Suppressor macrophage treated with lipopolysaccharide for 4 hours (primary cell): Measurements from ENCODE around the gene IFNAR1.
A peak's percentile ranks its signal among the peaks of the same experiment; 100 is the strongest.
"Not testable (repeated sequence)": the region's sequence is repeated elsewhere in the genome, so short reads cannot be mapped to it uniquely, and the experiment has no call there.

Experiments
- DNase-seq: peaks from one replicate; pipeline ENCODE4 v3.0.0-alpha.2; 2020

Gene IFNAR1

GRCh38 chr21:33308586-33309490, 15.9 kb upstream of the IFNAR1 start:
- no peak for DNase-seq

GRCh38 chr21:33309778-33310177, 15.0 kb upstream of the IFNAR1 start:
- DNase-seq, result no peak

- DNase-seq, result no peak
Observed at GRCh38 chr21:33312121-33312520, 12.6 kb upstream of the IFNAR1 start.

- DNase-seq, result no peak
Observed at GRCh38 chr21:33313183-33313582, 11.6 kb upstream of the IFNAR1 start.

GRCh38 chr21:33313611-33314010, 11.2 kb upstream of the IFNAR1 start:
- DNase-seq, result no peak

GRCh38 chr21:33314111-33314510, 10.7 kb upstream of the IFNAR1 start:
- DNase-seq, result no peak

- DNase-seq, result peak; percentile 59
Observed at GRCh38 chr21:33315946-33316710, 8.6 kb upstream of the IFNAR1 start.

GRCh38 chr21:33317145-33317544, 7.6 kb upstream of the IFNAR1 start:
- peak; percentile 93 for DNase-seq

- DNase-seq, result peak; percentile 38
Observed at GRCh38 chr21:33317786-33318486, 6.8 kb upstream of the IFNAR1 start.

GRCh38 chr21:33321005-33321404, 3.8 kb upstream of the IFNAR1 start:
- not testable (repeated sequence) for DNase-seq

- not testable (repeated sequence) for DNase-seq
Observed at GRCh38 chr21:33323610-33324009, 1.2 kb upstream of the IFNAR1 start.

GRCh38 chr21:33325222-33326067, 675 bp downstream of the IFNAR1 start:
- peak; percentile 97 for DNase-seq

GRCh38 chr21:33327326-33327725, 2.6 kb downstream of the IFNAR1 start:
- DNase-seq, result no peak

GRCh38 chr21:33327792-33328433, 3.1 kb downstream of the IFNAR1 start:
- no peak for DNase-seq

GRCh38 chr21:33330726-33331125, 6.0 kb downstream of the IFNAR1 start:
- DNase-seq, result no peak

GRCh38 chr21:33332143-33332542, 7.4 kb downstream of the IFNAR1 start:
- DNase-seq, result no peak

- DNase-seq, result no peak
Observed at GRCh38 chr21:33334191-33334590, 9.4 kb downstream of the IFNAR1 start.

- DNase-seq, result no peak
Observed at GRCh38 chr21:33334824-33335223, 10.1 kb downstream of the IFNAR1 start.

- no peak for DNase-seq
Observed at GRCh38 chr21:33339135-33339534, 14.4 kb downstream of the IFNAR1 start.

GRCh38 chr21:33339918-33340317, 15.1 kb downstream of the IFNAR1 start:
- DNase-seq, result peak; percentile 65

- DNase-seq, result no peak
Observed at GRCh38 chr21:33345751-33346238, 21.0 kb downstream of the IFNAR1 start.

- no peak for DNase-seq
Observed at GRCh38 chr21:33348706-33349105, 23.9 kb downstream of the IFNAR1 start.
